HepG2 (cell line): ENCODE results near the gene CMTM3.

Experiments used
- RNF2 ChIP-seq: fragments of 450-650 bp; conservative IDR thresholded peaks from 2 replicates; pipeline ENCODE4 v1.6.1; 2016; ENCODE audit warnings: low read depth
- TF ChIP-seq, protein P1 (sequence below): IDR thresholded peaks from 2 replicates; pipeline ENCODE4 v1.6.1; 2016; ENCODE audit warnings: low read depth

DNA sequence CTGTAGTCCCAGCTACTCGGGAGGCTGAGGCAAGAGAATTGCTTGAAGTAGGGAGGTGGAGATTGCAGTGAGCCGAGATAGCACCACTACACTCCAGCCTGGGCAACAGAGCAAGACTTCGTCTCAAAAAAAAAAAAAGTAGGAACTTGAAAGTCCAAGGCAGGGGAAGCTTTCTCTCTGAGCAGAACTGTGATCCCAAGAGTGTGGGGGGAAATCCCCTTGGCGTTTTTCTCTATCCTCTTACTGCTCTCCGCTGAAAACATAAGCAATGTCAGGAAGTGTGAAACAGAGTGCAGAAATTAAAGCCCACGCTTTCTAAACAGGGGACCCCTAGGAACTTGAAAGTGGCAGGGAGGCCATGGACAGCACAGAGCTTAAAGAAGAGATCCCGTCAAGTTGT is 9.8 kb upstream of the CMTM3 start:
- no peak for TF ChIP-seq RNF2
- TF ChIP-seq, protein P1, sequence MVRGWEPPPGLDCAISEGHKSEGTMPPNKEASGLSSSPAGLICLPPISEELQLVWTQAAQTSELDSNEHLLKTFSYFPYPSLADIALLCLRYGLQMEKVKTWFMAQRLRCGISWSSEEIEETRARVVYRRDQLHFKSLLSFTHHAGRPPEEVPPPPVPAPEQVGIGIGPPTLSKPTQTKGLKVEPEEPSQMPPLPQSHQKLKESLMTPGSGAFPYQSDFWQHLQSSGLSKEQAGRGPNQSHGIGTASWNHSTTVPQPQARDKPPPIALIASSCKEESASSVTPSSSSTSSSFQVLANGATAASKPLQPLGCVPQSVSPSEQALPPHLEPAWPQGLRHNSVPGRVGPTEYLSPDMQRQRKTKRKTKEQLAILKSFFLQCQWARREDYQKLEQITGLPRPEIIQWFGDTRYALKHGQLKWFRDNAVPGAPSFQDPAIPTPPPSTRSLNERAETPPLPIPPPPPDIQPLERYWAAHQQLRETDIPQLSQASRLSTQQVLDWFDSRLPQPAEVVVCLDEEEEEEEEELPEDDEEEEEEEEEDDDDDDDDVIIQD (CRISPR knock-in tag): no peak
